Activated CD8-positive, alpha-beta T cell treated with anti-CD3 and anti-CD28 coated beads for 36 hours (primary cell): ENCODE measurements around the gene GSS. TPM values are rescaled to one million over a fixed set of nuclear protein-coding genes. Genes with fewer than 3 reads are reported as not detected.

Experiments used
- ATAC-seq: fragments of 200-7000 bp; cut with Tn5 transposase; one replicate; pipeline ENCODE4 v1.10.0; 2021; ENCODE audit warnings: mild to moderate bottlenecking, moderate library complexity
- CTCF ChIA-PET: fragments of 350-600 bp; sonication (Branson Sonifier 250); formaldehyde crosslinking; loops from one replicate; lab custom pipeline; 2021; ENCODE audit warnings: antibody characterized with exemption; lab: Charles Lee
- POLR2A ChIA-PET: fragments of 350-600 bp; sonication (Branson Sonifier 250); formaldehyde crosslinking; loops from one replicate; lab custom pipeline; 2021; ENCODE audit warnings: antibody characterized with exemption; lab: Charles Lee
- DNase-seq: peaks from one replicate; pipeline ENCODE4 v3.0.0-alpha.2; 2020
- H3K27ac Mint-ChIP-seq: one replicate; pipeline ENCODE4 v1.8.0; 2021; ENCODE audit warnings: mild to moderate bottlenecking, mixed read lengths
- H3K27me3 Mint-ChIP-seq: one replicate; pipeline ENCODE4 v1.8.0; 2021; ENCODE audit warnings: mixed read lengths
- H3K36me3 Mint-ChIP-seq: one replicate; pipeline ENCODE4 v1.8.0; 2021; ENCODE audit warnings: low read depth, mixed read lengths
- H3K4me1 Mint-ChIP-seq: one replicate; pipeline ENCODE4 v1.8.0; 2021; ENCODE audit warnings: low read depth, mixed read lengths
- H3K4me3 Mint-ChIP-seq: one replicate; pipeline ENCODE4 v1.8.0; 2021; ENCODE audit warnings: mild to moderate bottlenecking, moderate library complexity, mixed read lengths
- H3K9me3 Mint-ChIP-seq: one replicate; pipeline ENCODE4 v1.8.0; 2021; ENCODE audit warnings: mixed read lengths
- intact Hi-C: fragments of 100-400 bp; cut with micrococcal nuclease; formaldehyde crosslinking; loops from one replicate; pipeline ENCODE4 v1.10.0; 2022
- total RNA-seq, 2 experiments: library from RNA; stranded (reverse); gene quantifications; one replicate each; pipeline ENCODE4 v1.2.3, GENCODE V29; 2021
- TF ChIP-seq, protein P1 (sequence below): fragments of 200-600 bp; IDR thresholded peaks from one replicate; pipeline ENCODE4 v1.8.0; 2022; ENCODE audit warnings: antibody characterized with exemption, mild to moderate bottlenecking

Gene GSS
- total RNA-seq, 2 experiments from 2014 or later = 50.9 to 52.7 TPM

- Mint-ChIP-seq H3K27ac (peak overlapping the region; percentile 97), H3K27me3 (no peaks in the 10 kb centered on the region), H3K9me3 (no peaks in the 10 kb centered on the region), H3K4me1 (peaks cover 26% of the 10 kb centered on the region), H3K4me3 (peak overlapping the region; percentile 99), H3K36me3 (peaks cover 8% of the 10 kb centered on the region)
- no peak for ATAC-seq
- ChIA-PET CTCF (interaction anchor here (1.5 to 6.5 kb wide), 3 partner anchors 8 to 81 kb away, joined by 3 to 94 read pairs (median 6); partner anchors contain the start of genes ACSS2 and GGT7), POLR2A (interaction anchor here (1.0 to 2.5 kb wide), 6 partner anchors 13 to 108 kb away, joined by 3 to 8 read pairs (median 4); partner anchors contain the start of gene ACSS2)
- no peak for DNase-seq
- TF ChIP-seq, protein P1, sequence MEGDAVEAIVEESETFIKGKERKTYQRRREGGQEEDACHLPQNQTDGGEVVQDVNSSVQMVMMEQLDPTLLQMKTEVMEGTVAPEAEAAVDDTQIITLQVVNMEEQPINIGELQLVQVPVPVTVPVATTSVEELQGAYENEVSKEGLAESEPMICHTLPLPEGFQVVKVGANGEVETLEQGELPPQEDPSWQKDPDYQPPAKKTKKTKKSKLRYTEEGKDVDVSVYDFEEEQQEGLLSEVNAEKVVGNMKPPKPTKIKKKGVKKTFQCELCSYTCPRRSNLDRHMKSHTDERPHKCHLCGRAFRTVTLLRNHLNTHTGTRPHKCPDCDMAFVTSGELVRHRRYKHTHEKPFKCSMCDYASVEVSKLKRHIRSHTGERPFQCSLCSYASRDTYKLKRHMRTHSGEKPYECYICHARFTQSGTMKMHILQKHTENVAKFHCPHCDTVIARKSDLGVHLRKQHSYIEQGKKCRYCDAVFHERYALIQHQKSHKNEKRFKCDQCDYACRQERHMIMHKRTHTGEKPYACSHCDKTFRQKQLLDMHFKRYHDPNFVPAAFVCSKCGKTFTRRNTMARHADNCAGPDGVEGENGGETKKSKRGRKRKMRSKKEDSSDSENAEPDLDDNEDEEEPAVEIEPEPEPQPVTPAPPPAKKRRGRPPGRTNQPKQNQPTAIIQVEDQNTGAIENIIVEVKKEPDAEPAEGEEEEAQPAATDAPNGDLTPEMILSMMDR = no peak
- intact Hi-C loops = loop anchor here (5.0 kb wide), 1 partner anchor 123 kb away; no protein-coding TSS in a partner anchor
Observed at GRCh38 chr20:34954904-34955230, 739 bp downstream of the GSS start.

DNA sequence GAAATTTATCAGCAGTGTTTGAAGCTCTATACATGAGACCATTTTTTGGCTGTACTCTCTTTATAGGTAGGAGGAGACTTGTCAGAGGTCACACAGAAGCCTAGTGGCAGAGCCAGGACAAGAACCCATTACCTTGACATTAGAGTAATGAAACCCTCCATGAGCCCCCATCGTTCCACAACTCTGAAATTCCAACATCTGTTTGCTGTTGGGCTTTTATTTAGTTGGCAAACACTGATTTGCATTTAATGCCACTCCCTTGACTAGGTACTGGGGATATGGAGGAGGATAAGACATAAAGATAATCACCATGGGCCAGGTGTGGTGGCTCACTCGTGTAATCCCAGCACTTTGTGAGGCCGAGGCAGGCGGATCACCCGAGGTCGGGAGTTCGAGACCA lies 1.6 kb downstream of the GSS start:
- H3K27me3 Mint-ChIP-seq = no peaks in the 10 kb centered on the region
- intact Hi-C loops = no loop called here
- no peak overlapping the region for H3K27ac Mint-ChIP-seq
- TF ChIP-seq, protein P1 = no peak
- peaks cover 26% of the 10 kb centered on the region for H3K4me1 Mint-ChIP-seq
- peak overlapping the region; percentile 39 for H3K4me3 Mint-ChIP-seq
- DNase-seq (no peak), ATAC-seq (no peak)
- ChIA-PET POLR2A (no interaction called here), CTCF (interaction anchor here (6.5 kb wide), 1 partner anchor 80 kb away, joined by 94 read pairs; the partner anchor contains the start of genes ACSS2 and GGT7)
- peaks cover 13% of the 10 kb centered on the region for H3K36me3 Mint-ChIP-seq
- no peaks in the 10 kb centered on the region for H3K9me3 Mint-ChIP-seq

DNA sequence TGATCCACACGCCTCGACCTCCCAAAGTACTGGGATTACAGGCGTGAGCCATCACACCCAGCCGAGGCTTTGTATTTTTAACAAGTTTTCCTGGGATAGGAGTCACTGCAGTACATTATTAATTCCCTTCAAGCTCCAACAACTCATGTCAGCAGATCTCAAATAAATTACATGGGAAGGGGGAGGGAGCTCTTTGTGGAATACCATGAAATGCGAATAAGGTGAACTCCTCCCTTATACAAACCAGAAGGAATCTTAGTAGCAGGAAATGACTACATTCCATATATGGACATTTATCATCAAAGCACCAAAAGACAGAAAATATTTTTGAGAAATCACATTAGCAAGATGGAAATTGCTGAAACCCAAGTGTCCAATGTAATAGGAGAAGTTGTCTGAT lies 2.9 kb downstream of the GSS start:
- DNase-seq (no peak), ATAC-seq (no peak)
- intact Hi-C loops = no loop called here
- Mint-ChIP-seq H3K27me3 (no peaks in the 10 kb centered on the region), H3K36me3 (peaks cover 16% of the 10 kb centered on the region), H3K4me1 (peaks cover 26% of the 10 kb centered on the region), H3K9me3 (no peaks in the 10 kb centered on the region), H3K27ac (no peak overlapping the region), H3K4me3 (no peak overlapping the region)
- TF ChIP-seq, protein P1 = no peak
- POLR2A ChIA-PET = no interaction called here
- CTCF ChIA-PET = interaction anchor here (1.7 to 2.1 kb wide), 2 partner anchors 78 to 80 kb away, joined by 4 to 12 read pairs; partner anchors contain the start of gene GGT7

DNA sequence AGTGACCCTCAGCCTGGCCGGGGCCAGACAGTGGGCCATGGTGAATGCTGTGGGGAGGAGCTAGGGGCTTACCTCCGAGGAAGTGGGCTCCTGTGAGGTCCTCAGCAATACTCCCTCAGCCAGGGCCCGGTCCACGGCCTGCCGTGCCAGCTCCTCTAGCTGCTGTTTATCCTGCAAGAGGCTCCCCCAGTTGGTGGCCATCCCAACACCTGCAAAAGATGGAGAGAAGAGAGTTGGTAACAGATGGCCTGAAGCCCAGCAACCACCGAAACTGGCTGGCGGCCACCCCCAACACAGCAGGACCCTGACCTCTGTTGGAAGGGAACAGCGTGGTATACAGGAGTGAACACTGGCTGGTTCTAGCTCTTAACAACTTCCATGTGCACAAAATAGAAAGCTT lies 4.0 kb downstream of the GSS start:
- Mint-ChIP-seq H3K9me3 (no peaks in the 10 kb centered on the region), H3K36me3 (peaks cover 16% of the 10 kb centered on the region), H3K4me3 (no peak overlapping the region), H3K4me1 (peaks cover 26% of the 10 kb centered on the region), H3K27me3 (no peaks in the 10 kb centered on the region), H3K27ac (no peak overlapping the region)
- intact Hi-C loops = no loop called here
- DNase-seq = no peak
- ATAC-seq = no peak
- POLR2A ChIA-PET = interaction anchor here (1.0 to 1.9 kb wide), 2 partner anchors 9 to 15 kb away, joined by 3 to 5 read pairs; no protein-coding TSS in a partner anchor
- TF ChIP-seq, protein P1 = no peak
- CTCF ChIA-PET = interaction anchor here (1.1 to 2.1 kb wide), 3 partner anchors 77 to 127 kb away, joined by 3 to 12 read pairs (median 4); partner anchors contain the start of gene GGT7

- POLR2A ChIA-PET = interaction anchor here (1.0 to 1.9 kb wide), 2 partner anchors 9 to 15 kb away, joined by 3 to 5 read pairs; no protein-coding TSS in a partner anchor
- no peak for DNase-seq
- ATAC-seq = no peak
- no peak overlapping the region for H3K4me3 Mint-ChIP-seq
- CTCF ChIA-PET = interaction anchor here (1.1 to 2.1 kb wide), 3 partner anchors 77 to 127 kb away, joined by 3 to 12 read pairs (median 4); partner anchors contain the start of gene GGT7
- no peaks in the 10 kb centered on the region for H3K27me3 Mint-ChIP-seq
- peaks cover 16% of the 10 kb centered on the region for H3K36me3 Mint-ChIP-seq
- no peaks in the 10 kb centered on the region for H3K9me3 Mint-ChIP-seq
- TF ChIP-seq, protein P1 = no peak
- intact Hi-C loops = no loop called here
- no peak overlapping the region for H3K27ac Mint-ChIP-seq
- H3K4me1 Mint-ChIP-seq = peaks cover 23% of the 10 kb centered on the region
Observed at GRCh38 chr20:34951252-34951651, 4.4 kb downstream of the GSS start.
